AG10803 (cell line): ENCODE results near the gene NRG2.

ENCODE experiments used
- DNase-seq: peaks from one replicate; pipeline ENCODE4 v3.0.0; 2010; ENCODE audit warnings: low read depth
- H3K4me3 ChIP-seq: 2 replicates; pipeline ENCODE4 v1.5.1; 2011; ENCODE audit warnings: mild to moderate bottlenecking, low read length, control low read depth
- TF ChIP-seq, protein P1 (sequence below): conservative IDR thresholded peaks from 2 replicates; pipeline ENCODE4 v1.5.1; 2011; ENCODE audit warnings: mild to moderate bottlenecking, low read length, control low read depth, inconsistent platforms

NRG2 gene

DNA sequence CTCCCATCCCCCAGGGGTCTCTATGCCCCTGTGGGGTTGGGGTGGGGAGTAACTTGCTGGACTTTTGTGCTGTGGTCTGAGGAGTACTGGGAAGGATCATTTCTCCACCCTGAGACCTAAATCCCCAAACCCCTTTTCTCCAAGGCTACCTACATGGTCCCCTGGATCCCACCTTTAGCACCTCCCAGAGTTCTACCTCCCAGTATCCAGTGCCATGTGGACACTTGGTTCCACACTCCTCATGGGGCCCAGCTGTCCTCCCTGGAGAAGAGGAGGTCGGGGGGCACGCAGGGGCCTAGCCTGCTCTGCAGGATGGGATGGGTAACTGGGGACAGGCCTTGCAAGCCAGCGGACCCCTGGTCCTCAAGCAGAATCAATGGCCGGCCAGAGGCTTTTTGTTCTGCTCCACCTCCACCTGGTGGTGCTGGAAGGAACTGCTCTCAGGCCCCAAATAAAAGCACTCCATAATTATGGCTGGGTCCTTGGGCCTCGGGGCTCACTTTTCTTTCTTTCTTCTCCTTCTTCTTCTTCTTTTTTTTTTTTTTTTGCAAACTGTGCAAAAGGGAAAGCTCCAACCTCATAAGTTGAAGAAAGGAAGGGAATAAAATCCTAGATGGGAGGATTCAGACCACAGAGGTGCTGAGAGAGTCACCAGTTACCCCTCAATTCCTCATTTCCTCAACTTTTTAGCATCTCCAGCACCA lies 179.1 kb downstream of the NRG2 start:
- DNase-seq, result peak; percentile 51
- TF ChIP-seq, protein P1, sequence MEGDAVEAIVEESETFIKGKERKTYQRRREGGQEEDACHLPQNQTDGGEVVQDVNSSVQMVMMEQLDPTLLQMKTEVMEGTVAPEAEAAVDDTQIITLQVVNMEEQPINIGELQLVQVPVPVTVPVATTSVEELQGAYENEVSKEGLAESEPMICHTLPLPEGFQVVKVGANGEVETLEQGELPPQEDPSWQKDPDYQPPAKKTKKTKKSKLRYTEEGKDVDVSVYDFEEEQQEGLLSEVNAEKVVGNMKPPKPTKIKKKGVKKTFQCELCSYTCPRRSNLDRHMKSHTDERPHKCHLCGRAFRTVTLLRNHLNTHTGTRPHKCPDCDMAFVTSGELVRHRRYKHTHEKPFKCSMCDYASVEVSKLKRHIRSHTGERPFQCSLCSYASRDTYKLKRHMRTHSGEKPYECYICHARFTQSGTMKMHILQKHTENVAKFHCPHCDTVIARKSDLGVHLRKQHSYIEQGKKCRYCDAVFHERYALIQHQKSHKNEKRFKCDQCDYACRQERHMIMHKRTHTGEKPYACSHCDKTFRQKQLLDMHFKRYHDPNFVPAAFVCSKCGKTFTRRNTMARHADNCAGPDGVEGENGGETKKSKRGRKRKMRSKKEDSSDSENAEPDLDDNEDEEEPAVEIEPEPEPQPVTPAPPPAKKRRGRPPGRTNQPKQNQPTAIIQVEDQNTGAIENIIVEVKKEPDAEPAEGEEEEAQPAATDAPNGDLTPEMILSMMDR, result peak; percentile 87
- no peak overlapping the region for H3K4me3 ChIP-seq

DNA sequence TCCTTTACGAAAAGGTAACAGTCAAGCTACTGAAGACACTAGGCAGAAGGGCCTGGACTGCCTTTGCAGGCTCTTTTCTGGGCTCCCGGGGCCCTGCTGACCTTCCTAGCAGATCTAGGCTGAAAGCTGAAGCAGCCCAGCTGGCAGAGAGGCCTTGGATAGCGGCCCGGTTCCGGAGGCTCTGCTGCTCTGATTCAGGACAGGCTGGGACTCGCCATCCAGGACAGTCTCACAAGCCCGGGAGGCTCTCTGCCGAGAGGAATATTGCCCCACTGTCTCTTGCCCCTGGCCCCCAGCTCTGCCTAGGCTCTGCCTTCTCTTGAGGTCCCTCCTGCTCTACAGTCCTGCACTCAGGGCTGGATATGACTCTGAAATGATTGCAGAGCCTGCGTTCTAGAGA lies 179.7 kb downstream of the NRG2 start:
- DNase-seq, result peak; percentile 17
- TF ChIP-seq, protein P1, result no peak

DNA sequence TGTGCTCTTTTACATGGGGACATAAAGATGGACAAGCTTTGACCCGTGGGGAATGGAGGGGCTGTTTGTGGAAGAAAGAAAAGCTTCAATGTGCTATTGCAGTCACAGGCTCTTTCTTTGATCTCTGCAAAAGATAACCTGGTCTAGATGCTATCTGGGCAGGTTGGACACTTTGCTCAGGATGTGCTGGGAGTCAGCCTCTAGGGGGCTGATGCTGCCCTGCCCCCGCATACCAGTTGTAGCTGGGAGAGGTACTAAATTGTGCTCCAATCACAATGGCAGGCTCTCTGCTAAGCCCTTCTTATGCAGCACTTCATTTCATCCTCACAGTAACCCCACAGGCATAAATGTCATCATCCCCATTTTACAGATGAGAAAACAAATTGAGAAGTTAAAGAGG lies 180.3 kb downstream of the NRG2 start:
- DNase-seq, result no peak
- TF ChIP-seq, protein P1, result no peak; the same call in 1 of the 2 replicates
- no peak overlapping the region for H3K4me3 ChIP-seq

More for the DNA sequence above, 179.7 kb downstream of the NRG2 start:
- H3K4me3 ChIP-seq, result no peak overlapping the region

DNA sequence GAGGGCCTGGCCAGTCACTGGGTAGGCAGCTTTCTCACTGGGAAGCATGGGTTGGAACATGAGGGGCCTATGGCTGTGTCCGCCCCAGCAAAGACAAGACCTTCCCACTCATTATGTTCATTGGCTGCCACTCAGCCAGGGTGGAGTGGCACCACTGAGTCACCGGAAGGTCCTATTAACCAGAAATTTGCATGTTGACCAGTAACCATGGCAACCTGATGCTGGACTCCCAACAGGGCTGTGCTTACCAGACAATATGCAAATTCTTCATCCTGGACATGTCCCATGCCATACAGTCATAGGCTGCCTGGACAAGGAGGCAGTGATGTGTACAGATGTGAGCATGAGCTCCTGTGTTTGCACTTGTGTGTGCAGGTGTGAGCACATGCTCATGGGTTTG lies 180.8 kb downstream of the NRG2 start:
- TF ChIP-seq, protein P1, result no peak
- peak; percentile 40 for DNase-seq
- no peak overlapping the region for H3K4me3 ChIP-seq

DNA sequence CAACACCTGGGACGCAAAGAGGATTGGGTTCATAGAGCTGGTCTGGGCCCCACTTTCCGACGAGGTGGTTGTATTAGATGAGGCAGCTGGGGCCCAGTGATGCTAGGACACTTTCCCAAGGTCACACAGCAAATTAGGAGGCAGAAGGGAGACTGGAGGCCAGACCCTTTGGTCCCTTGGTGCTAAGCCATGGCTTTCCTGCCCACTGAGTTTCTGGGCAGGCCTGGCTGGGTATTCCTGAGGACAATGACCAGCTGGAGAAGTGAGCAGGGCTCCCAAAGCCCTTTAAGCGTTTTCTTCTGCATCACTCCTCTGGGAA lies 181.3 kb downstream of the NRG2 start:
- TF ChIP-seq, protein P1, result no peak
- H3K4me3 ChIP-seq, result no peak overlapping the region
- no peak for DNase-seq

DNA sequence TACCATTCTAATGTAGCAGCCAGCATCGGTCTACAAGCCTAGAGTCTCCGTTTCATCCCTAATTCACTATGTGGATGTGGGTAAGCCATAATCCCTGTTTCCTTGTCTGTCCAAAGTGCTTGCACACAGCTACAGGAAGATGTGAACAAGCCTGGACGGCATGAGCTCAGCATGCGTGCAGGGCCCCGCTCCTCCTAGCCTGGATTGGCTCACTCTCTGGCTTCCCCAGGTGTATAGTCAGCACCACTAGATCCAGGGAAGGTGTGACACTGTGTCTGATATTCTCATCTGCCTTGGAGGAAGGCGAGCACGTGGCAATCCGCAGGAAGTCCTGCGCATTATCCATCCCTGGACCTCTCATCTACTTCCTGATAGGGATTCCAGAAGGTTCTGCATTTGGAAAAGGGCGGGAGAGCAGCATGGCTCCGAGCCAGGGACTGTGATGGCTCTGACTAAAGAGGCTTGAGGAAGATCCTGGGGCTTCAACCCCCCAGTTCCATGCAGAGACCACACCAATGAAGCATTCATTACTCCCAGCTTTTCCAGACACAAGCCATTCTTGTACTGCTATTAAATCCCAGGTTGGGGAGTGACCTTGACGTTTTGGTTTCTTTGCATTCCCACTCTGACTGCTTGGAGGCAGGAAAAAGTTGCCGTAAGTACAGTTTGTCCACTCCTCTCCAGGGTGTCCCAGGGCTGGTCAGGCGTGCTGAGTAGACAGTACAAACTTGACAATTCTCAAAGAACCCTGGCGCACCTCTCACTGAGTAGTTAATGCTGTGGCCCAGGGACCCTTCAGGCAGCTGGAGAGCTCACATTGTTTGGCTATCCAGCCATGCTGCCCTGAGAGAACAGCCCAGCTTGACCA lies 181.8 kb downstream of the NRG2 start:
- TF ChIP-seq, protein P1, result no peak
- no peak overlapping the region for H3K4me3 ChIP-seq
- no peak for DNase-seq

DNA sequence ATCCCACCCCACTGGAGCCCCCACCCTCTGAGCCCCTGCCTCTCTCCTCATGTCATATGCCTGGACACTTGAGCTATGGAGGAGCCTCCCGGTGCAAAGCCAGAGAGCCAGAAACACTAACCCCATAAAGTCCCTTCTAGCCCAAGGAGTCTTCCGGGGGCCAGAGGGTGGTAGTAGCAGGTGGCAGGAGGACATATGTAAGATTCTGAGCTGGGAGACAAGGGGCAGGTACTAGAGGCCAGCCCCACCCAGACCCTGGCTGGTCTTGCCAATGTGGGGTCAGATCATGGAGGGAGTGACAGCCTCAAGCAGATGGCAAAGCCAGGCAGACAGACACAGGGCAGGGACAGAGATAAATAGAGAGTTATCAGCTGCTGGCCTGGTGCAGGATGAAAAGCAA lies 184.1 kb downstream of the NRG2 start:
- no peak for DNase-seq
- no peak overlapping the region for H3K4me3 ChIP-seq
- TF ChIP-seq, protein P1, result no peak
